ENCODE results near the gene MOG.

- TF ChIP-seq, protein P1, sequence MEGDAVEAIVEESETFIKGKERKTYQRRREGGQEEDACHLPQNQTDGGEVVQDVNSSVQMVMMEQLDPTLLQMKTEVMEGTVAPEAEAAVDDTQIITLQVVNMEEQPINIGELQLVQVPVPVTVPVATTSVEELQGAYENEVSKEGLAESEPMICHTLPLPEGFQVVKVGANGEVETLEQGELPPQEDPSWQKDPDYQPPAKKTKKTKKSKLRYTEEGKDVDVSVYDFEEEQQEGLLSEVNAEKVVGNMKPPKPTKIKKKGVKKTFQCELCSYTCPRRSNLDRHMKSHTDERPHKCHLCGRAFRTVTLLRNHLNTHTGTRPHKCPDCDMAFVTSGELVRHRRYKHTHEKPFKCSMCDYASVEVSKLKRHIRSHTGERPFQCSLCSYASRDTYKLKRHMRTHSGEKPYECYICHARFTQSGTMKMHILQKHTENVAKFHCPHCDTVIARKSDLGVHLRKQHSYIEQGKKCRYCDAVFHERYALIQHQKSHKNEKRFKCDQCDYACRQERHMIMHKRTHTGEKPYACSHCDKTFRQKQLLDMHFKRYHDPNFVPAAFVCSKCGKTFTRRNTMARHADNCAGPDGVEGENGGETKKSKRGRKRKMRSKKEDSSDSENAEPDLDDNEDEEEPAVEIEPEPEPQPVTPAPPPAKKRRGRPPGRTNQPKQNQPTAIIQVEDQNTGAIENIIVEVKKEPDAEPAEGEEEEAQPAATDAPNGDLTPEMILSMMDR (IDR thresholded peaks at IDR 0.05), result no peak
- TF ChIP-seq POLR2A (IDR thresholded peaks at IDR 0.05) (no peak), EP300 (IDR thresholded peaks at IDR 0.05) (no peak)
Measured at GRCh38 chr6:29694637-29695036, 37.7 kb downstream of the MOG start.
